ENCODE measurements around the gene USP40.

The USP40 gene

GRCh38 chr2:233486778-233487552, 79.6 kb downstream of the USP40 start:
- in situ Hi-C loops (cut with HindIII; ENCODE audit: low sequenced_read_pairs) = no loop called here
- DNase-seq (ENCODE audit: low read depth, low spot score) = peak; percentile 94
- TF ChIP-seq CTCF (IDR thresholded peaks at IDR 0.05; ENCODE audit: low read depth, low read length) = no peak
- no peak overlapping the region for H3K4me3 ChIP-seq (ENCODE audit: low read depth, low read length)

GRCh38 chr2:233486357-233486756, 80.2 kb downstream of the USP40 start:
- in situ Hi-C loops (cut with HindIII; ENCODE audit: low sequenced_read_pairs) = no loop called here
- DNase-seq (ENCODE audit: low read depth, low spot score) = no peak
- TF ChIP-seq CTCF (IDR thresholded peaks at IDR 0.05; ENCODE audit: low read depth, low read length) = no peak
- H3K4me3 ChIP-seq (ENCODE audit: low read depth, low read length) = no peak overlapping the region

GRCh38 chr2:233485726-233486125, 80.9 kb downstream of the USP40 start:
- no peak for TF ChIP-seq CTCF (IDR thresholded peaks at IDR 0.05; ENCODE audit: low read depth, low read length)
- no peak overlapping the region for H3K4me3 ChIP-seq (ENCODE audit: low read depth, low read length)
- DNase-seq (ENCODE audit: low read depth, low spot score) = no peak
- in situ Hi-C loops (cut with HindIII; ENCODE audit: low sequenced_read_pairs) = no loop called here

DNA sequence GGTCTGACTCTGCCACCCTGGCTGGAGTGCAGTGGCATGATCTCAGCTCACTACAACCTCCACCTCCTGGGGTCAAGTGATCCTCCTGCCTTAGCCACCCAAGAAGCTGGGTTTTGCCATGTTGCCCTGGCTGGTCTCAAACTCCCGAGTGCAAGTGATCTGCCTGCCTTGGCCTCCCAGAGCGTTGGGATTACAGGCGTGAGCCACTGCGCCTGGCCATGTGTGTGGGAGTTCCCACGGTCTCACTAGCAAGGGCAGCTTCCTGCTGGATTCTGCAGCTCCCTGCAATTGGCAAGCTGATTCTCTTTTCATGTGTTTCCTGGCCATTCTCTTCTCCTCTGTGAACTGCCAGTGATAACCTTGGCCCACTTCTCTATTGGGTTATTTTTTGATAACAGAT, 84.0 kb downstream of the USP40 start:
- in situ Hi-C loops (cut with HindIII; ENCODE audit: low sequenced_read_pairs) = no loop called here
- no peak for TF ChIP-seq CTCF (IDR thresholded peaks at IDR 0.05; ENCODE audit: low read depth, low read length)
- H3K4me3 ChIP-seq (ENCODE audit: low read depth, low read length) = no peak overlapping the region
- DNase-seq (ENCODE audit: low read depth, low spot score) = no peak

- DNase-seq (ENCODE audit: low read depth, low spot score) = no peak
- no peak overlapping the region for H3K4me3 ChIP-seq (ENCODE audit: low read depth, low read length)
- TF ChIP-seq CTCF (IDR thresholded peaks at IDR 0.05; ENCODE audit: low read depth, low read length) = no peak
- in situ Hi-C loops (cut with HindIII; ENCODE audit: low sequenced_read_pairs) = no loop called here
These were observed 85.0 kb downstream of the USP40 start for GRCh38 chr2:233481368-233482142.

- peak; percentile 43 for DNase-seq (ENCODE audit: low read depth, low spot score)
- TF ChIP-seq CTCF (IDR thresholded peaks at IDR 0.05; ENCODE audit: low read depth, low read length) = peak; percentile 27
- in situ Hi-C loops (cut with HindIII; ENCODE audit: low sequenced_read_pairs) = no loop called here
- H3K4me3 ChIP-seq (ENCODE audit: low read depth, low read length) = no peak overlapping the region
These were observed 85.9 kb downstream of the USP40 start for GRCh38 chr2:233480490-233481202.
